Neural cell (in vitro differentiated cells): ENCODE results near the gene RLN3.
"Not testable (repeated sequence)": the region's sequence is repeated elsewhere in the genome, so short reads cannot be mapped to it uniquely, and the experiment has no call there.

Experiments
- EZH2 ChIP-seq: fragments of 200-600, 300-800 bp; shearing (Covaris generic), sonication (generic); IDR thresholded peaks from 2 replicates; pipeline ENCODE4 v1.6.1; 2014; ENCODE audit warnings: antibody characterized with exemption, low read length, borderline replicate concordance, mild to moderate bottlenecking; ENCODE audit not compliant: insufficient read depth, poor library complexity, severe bottlenecking
- TAF1 ChIP-seq: IDR thresholded peaks from 2 replicates; pipeline ENCODE4 v1.6.1; 2012; ENCODE audit warnings: low read depth
- TF ChIP-seq, protein P1 (sequence below): fragments of 450-650 bp; IDR thresholded peaks from 2 replicates; pipeline ENCODE4 v1.5.1; 2014; ENCODE audit warnings: antibody characterized with exemption, mild to moderate bottlenecking, moderate library complexity; ENCODE audit not compliant: poor library complexity, severe bottlenecking

DNA sequence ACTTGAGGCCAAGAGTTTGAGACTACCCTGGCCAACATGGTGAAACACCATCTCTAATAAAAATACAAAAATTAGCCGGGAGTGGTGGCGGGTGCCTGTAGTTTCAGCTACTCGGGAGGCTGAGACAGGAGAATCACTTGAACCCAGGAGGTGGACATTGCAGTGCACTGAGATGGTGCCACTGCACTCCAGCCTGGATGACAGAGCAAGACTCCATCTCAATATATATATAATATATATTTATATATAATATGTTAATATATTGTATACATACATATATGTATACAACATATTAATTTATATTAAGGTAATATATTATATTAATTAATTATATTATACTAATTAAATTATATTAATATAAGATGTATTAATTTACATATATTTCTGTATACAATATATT lies 8.2 kb upstream of the RLN3 start:
- TF ChIP-seq, protein P1, sequence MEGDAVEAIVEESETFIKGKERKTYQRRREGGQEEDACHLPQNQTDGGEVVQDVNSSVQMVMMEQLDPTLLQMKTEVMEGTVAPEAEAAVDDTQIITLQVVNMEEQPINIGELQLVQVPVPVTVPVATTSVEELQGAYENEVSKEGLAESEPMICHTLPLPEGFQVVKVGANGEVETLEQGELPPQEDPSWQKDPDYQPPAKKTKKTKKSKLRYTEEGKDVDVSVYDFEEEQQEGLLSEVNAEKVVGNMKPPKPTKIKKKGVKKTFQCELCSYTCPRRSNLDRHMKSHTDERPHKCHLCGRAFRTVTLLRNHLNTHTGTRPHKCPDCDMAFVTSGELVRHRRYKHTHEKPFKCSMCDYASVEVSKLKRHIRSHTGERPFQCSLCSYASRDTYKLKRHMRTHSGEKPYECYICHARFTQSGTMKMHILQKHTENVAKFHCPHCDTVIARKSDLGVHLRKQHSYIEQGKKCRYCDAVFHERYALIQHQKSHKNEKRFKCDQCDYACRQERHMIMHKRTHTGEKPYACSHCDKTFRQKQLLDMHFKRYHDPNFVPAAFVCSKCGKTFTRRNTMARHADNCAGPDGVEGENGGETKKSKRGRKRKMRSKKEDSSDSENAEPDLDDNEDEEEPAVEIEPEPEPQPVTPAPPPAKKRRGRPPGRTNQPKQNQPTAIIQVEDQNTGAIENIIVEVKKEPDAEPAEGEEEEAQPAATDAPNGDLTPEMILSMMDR = not testable (repeated sequence)
- TF ChIP-seq TAF1, EZH2: not testable (repeated sequence)
